ENCODE results near the gene ITGAV. TPM values are rescaled to one million over a fixed set of nuclear protein-coding genes. Genes with fewer than 3 reads are reported as not detected.

ITGAV gene
- total and polyA plus RNA-seq, 12 donors = 17.2 to 292 (median 223) TPM

- TF ChIP-seq, protein P1, sequence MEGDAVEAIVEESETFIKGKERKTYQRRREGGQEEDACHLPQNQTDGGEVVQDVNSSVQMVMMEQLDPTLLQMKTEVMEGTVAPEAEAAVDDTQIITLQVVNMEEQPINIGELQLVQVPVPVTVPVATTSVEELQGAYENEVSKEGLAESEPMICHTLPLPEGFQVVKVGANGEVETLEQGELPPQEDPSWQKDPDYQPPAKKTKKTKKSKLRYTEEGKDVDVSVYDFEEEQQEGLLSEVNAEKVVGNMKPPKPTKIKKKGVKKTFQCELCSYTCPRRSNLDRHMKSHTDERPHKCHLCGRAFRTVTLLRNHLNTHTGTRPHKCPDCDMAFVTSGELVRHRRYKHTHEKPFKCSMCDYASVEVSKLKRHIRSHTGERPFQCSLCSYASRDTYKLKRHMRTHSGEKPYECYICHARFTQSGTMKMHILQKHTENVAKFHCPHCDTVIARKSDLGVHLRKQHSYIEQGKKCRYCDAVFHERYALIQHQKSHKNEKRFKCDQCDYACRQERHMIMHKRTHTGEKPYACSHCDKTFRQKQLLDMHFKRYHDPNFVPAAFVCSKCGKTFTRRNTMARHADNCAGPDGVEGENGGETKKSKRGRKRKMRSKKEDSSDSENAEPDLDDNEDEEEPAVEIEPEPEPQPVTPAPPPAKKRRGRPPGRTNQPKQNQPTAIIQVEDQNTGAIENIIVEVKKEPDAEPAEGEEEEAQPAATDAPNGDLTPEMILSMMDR (IDR thresholded peaks at IDR 0.05) = no peak
- DNase-seq = no peak
- Histone ChIP-seq H3K27ac (no peak overlapping the region), H3K9me3 (no peaks in the 10 kb centered on the region), H3K4me3 (no peak overlapping the region), H3K27me3 (no peaks in the 10 kb centered on the region), H3K4me1 (peaks cover 0 to 8% (median 0%) of the 10 kb centered on the region in 9 donors), H3K36me3 (no peaks in the 10 kb centered on the region)
- intact Hi-C loops (cut with DNase I) = no loop called here
- no peak for ATAC-seq
- WGBS, 2 donors = 60 to 64% methylated on average over 8 of the region's 8 CpGs
Measured at GRCh38 chr2:186554850-186555671, 34.8 kb upstream of the ITGAV start.

DNA sequence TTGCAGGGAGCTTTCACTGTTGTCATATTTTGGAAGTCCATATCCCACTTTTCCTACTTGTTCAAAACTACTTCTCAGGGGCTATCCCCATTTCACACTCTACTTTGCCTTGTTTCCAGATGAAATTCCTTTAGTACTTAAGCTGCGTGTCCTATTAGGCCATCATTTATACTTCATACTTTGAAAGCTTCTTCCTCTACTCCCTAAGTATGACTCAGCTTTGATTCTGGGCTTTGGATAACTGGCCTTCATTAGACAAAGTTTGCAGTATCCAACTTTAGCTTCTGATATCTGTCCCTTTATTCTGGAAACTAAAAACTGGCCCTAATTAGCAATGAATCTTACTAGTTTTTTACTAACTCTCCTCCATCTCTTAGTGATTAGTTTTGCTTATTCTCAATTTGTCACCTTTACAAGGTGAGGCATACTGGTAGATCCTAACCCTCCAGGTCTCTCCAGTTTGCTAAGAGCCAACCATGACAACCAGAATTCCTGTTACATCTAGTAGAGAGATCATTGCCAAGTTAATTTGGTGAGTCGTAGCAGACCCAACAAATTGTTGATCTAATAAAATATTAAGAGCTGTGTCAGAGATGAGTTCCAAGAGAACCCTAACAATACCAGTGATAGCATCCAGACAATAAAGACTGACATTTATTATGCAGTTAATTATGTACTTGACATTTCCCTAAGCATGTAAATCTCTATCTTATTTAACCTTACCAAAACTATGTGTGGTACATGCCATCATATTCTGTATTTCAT lies 31.2 kb upstream of the ITGAV start:
- Histone ChIP-seq H3K27ac (no peak overlapping the region), H3K9me3 (no peaks in the 10 kb centered on the region), H3K4me1 (peaks cover 0 to 8% (median 0%) of the 10 kb centered on the region in 9 donors), H3K4me3 (no peak overlapping the region), H3K36me3 (no peaks in the 10 kb centered on the region), H3K27me3 (no peaks in the 10 kb centered on the region)
- intact Hi-C loops (cut with DNase I) = no loop called here
- no peak for ATAC-seq
- DNase-seq = no peak
- WGBS, 2 donors = 84 to 87% methylated on average over 2 of the region's 2 CpGs
- TF ChIP-seq, protein P1 (IDR thresholded peaks at IDR 0.05) = no peak

DNA sequence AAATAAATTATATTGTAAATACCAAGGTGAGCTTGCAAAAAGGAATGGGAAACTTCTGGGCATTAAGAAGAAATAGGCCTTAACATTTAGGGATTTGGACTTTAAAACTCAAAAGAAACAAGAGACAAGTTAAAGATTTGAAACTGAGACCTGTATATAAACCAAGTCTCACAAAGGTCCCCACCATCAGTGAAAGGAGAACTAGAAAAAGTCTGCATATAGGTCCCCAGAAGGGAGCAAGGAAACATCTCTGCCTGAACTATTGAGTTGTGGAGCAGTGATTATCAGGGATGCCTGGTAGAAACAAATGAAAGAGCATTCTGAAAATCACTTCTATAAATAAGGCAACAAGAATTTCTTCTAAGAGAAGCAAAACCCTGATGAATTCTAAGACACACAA lies 30.5 kb upstream of the ITGAV start:
- TF ChIP-seq, protein P1 (IDR thresholded peaks at IDR 0.05) = no peak
- no peaks in the 10 kb centered on the region for H3K27me3 ChIP-seq
- DNase-seq (no peak), ATAC-seq (no peak)
- no peak overlapping the region for H3K4me3 ChIP-seq
- peaks cover 0 to 8% (median 0%) of the 10 kb centered on the region in 9 donors for H3K4me1 ChIP-seq
- H3K27ac ChIP-seq = no peak overlapping the region
- intact Hi-C loops (cut with DNase I) = no loop called here
- H3K9me3 ChIP-seq = no peaks in the 10 kb centered on the region
- no peaks in the 10 kb centered on the region for H3K36me3 ChIP-seq

DNA sequence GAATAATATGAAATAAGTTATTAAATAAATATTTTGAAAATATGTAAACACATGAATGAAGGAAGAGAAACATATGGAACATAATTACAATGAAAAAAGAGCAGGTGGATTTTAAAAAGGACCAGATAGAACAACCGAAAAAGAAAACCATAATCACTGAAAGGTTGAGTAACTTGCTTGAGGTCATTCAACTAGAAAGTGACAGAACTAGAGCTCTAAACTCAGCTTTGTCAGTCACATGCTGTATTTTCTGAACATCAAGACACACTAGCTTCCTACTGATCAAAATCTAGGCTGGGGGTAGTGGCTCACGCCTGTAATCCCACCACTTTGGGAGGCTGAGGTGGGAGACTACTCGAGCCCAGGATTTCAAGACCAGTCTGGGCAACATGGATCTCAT lies 30.0 kb upstream of the ITGAV start:
- intact Hi-C loops (cut with DNase I) = no loop called here
- Histone ChIP-seq H3K9me3 (no peaks in the 10 kb centered on the region), H3K27ac (no peak overlapping the region), H3K4me1 (peaks cover 0 to 3% (median 0%) of the 10 kb centered on the region in 9 donors), H3K36me3 (no peaks in the 10 kb centered on the region), H3K27me3 (no peaks in the 10 kb centered on the region), H3K4me3 (no peak overlapping the region)
- DNase-seq (no peak), ATAC-seq (no peak)
- TF ChIP-seq, protein P1 (IDR thresholded peaks at IDR 0.05) = no peak
- 82 to 95% methylated on average over 3 of the region's 3 CpGs for WGBS, 2 donors

Measured in heart right ventricle (tissue), 16 donors.